ENCODE data around the gene ZCCHC3. TPM values are rescaled to one million over a fixed set of nuclear protein-coding genes. Genes with fewer than 3 reads are reported as not detected.

The ZCCHC3 gene
- total RNA-seq, 1 donor from 2014 or later, result 11.0 TPM

Other genes starting within 250 kb of the ZCCHC3 start
- gene DEFB125, start 209.9 kb upstream of the ZCCHC3 start, total RNA-seq, result not detected
- gene DEFB126, start 155.0 kb upstream of the ZCCHC3 start, total RNA-seq, result not detected
- gene DEFB127, start 140.1 kb upstream of the ZCCHC3 start, total RNA-seq, result not detected
- not detected for gene DEFB128, start 107.9 kb upstream of the ZCCHC3 start, total RNA-seq
- not detected for gene DEFB129, start 70.3 kb upstream of the ZCCHC3 start, total RNA-seq
- gene DEFB132, start 39.8 kb upstream of the ZCCHC3 start, total RNA-seq, result not detected
- 5.4 TPM for gene C20orf96, start 6.8 kb upstream of the ZCCHC3 start, total RNA-seq
- 16.5 TPM for gene SOX12, start 28.0 kb downstream of the ZCCHC3 start, total RNA-seq
- 19.8 TPM for gene NRSN2, start 49.5 kb downstream of the ZCCHC3 start, total RNA-seq
- 0.65 TPM for gene TRIB3, start 83.2 kb downstream of the ZCCHC3 start, total RNA-seq
- gene RBCK1, start 110.7 kb downstream of the ZCCHC3 start, total RNA-seq, result 43.7 TPM
- gene TBC1D20, start 165.0 kb downstream of the ZCCHC3 start, total RNA-seq, result 25.2 TPM
- 111 TPM for gene CSNK2A1, start 246.2 kb downstream of the ZCCHC3 start, total RNA-seq

Measured in Right ventricle myocardium inferior (tissue), 1 donor.